Measurements from ENCODE around the gene MYCBP2.
"Not testable (repeated sequence)": the region's sequence is repeated elsewhere in the genome, so short reads cannot be mapped to it uniquely, and the experiment has no call there.

The MYCBP2 gene

GRCh38 chr13:77222909-77223308 lies 104.0 kb downstream of the MYCBP2 start:
- Mint-ChIP-seq H3K27me3 (no peaks in the 10 kb centered on the region), H3K4me3 (no peak overlapping the region), H3K4me1 (peaks cover 18% of the 10 kb centered on the region), H3K27ac (no peak overlapping the region), H3K9me3 (no peaks in the 10 kb centered on the region)
- ATAC-seq (no peak), DNase-seq (no peak)

GRCh38 chr13:77222000-77222690 lies 104.7 kb downstream of the MYCBP2 start:
- Mint-ChIP-seq H3K4me1 (peaks cover 18% of the 10 kb centered on the region), H3K9me3 (no peaks in the 10 kb centered on the region), H3K4me3 (no peak overlapping the region), H3K27me3 (no peaks in the 10 kb centered on the region), H3K27ac (peak overlapping the region in 1 of 2 donors; percentile 23)
- ATAC-seq (peak; percentile 55), DNase-seq (no peak)

GRCh38 chr13:77219401-77219800 lies 107.5 kb downstream of the MYCBP2 start:
- ATAC-seq, result no peak
- H3K4me1 Mint-ChIP-seq, result peaks cover 11% of the 10 kb centered on the region

GRCh38 chr13:77218274-77218673 lies 108.6 kb downstream of the MYCBP2 start:
- Mint-ChIP-seq H3K4me1 (peaks cover 8% of the 10 kb centered on the region), H3K4me3 (no peak overlapping the region), H3K9me3 (no peaks in the 10 kb centered on the region), H3K27ac (no peak overlapping the region), H3K27me3 (no peaks in the 10 kb centered on the region)
- ATAC-seq, result no peak
- DNase-seq, result no peak

More at GRCh38 chr13:77219401-77219800, 107.5 kb downstream of the MYCBP2 start:
- H3K27ac Mint-ChIP-seq, result no peak overlapping the region
- H3K9me3 Mint-ChIP-seq, result no peaks in the 10 kb centered on the region
- no peak overlapping the region for H3K4me3 Mint-ChIP-seq
- no peaks in the 10 kb centered on the region for H3K27me3 Mint-ChIP-seq
- no peak for DNase-seq

- H3K4me3 Mint-ChIP-seq, result no peak overlapping the region
- H3K27me3 Mint-ChIP-seq, result no peaks in the 10 kb centered on the region
- no peaks in the 10 kb centered on the region for H3K9me3 Mint-ChIP-seq
- no peaks in the 10 kb centered on the region for H3K4me1 Mint-ChIP-seq
- no peak for ATAC-seq
- no peak overlapping the region for H3K27ac Mint-ChIP-seq
- no peak for DNase-seq
Observed at GRCh38 chr13:77215543-77215942, 111.4 kb downstream of the MYCBP2 start.

GRCh38 chr13:77213644-77214043 lies 113.2 kb downstream of the MYCBP2 start:
- no peaks in the 10 kb centered on the region for H3K27me3 Mint-ChIP-seq
- no peaks in the 10 kb centered on the region for H3K9me3 Mint-ChIP-seq
- no peak for ATAC-seq
- H3K27ac Mint-ChIP-seq, result no peak overlapping the region
- no peak for DNase-seq
- H3K4me1 Mint-ChIP-seq, result no peaks in the 10 kb centered on the region
- no peak overlapping the region for H3K4me3 Mint-ChIP-seq

GRCh38 chr13:77207943-77208342 lies 119.0 kb downstream of the MYCBP2 start:
- no peak for ATAC-seq

GRCh38 chr13:77198995-77199394 lies 127.9 kb downstream of the MYCBP2 start:
- not testable (repeated sequence) for H3K27ac Mint-ChIP-seq, DNase-seq, H3K27me3 Mint-ChIP-seq, H3K9me3 Mint-ChIP-seq, H3K4me1 Mint-ChIP-seq, ATAC-seq, H3K4me3 Mint-ChIP-seq

More at GRCh38 chr13:77207943-77208342, 119.0 kb downstream of the MYCBP2 start:
- Mint-ChIP-seq H3K9me3 (no peaks in the 10 kb centered on the region), H3K4me3 (no peak overlapping the region), H3K27ac (peak overlapping the region in 1 of 2 donors; percentile 75), H3K4me1 (peaks cover 8% of the 10 kb centered on the region), H3K27me3 (no peaks in the 10 kb centered on the region)
- DNase-seq, result no peak

GRCh38 chr13:77196052-77196618 lies 130.8 kb downstream of the MYCBP2 start:
- no peak overlapping the region for H3K27ac Mint-ChIP-seq
- no peak for DNase-seq
- H3K4me1 Mint-ChIP-seq, result no peaks in the 10 kb centered on the region
- no peaks in the 10 kb centered on the region for H3K9me3 Mint-ChIP-seq
- no peaks in the 10 kb centered on the region for H3K27me3 Mint-ChIP-seq
- H3K4me3 Mint-ChIP-seq, result no peak overlapping the region
- peak; percentile 79 for ATAC-seq

GRCh38 chr13:77190349-77190958 lies 136.4 kb downstream of the MYCBP2 start:
- Mint-ChIP-seq H3K27me3 (no peaks in the 10 kb centered on the region), H3K4me3 (no peak overlapping the region), H3K27ac (no peak overlapping the region), H3K4me1 (no peaks in the 10 kb centered on the region), H3K9me3 (no peaks in the 10 kb centered on the region)
- ATAC-seq (no peak), DNase-seq (no peak)

- no peaks in the 10 kb centered on the region for H3K9me3 Mint-ChIP-seq
- H3K4me1 Mint-ChIP-seq, result peaks cover 7% of the 10 kb centered on the region
- DNase-seq (no peak), ATAC-seq (no peak)
- no peaks in the 10 kb centered on the region for H3K27me3 Mint-ChIP-seq
- no peak overlapping the region for H3K4me3 Mint-ChIP-seq
- no peak overlapping the region for H3K27ac Mint-ChIP-seq
Observed at GRCh38 chr13:77185721-77186120, 141.2 kb downstream of the MYCBP2 start.

- Mint-ChIP-seq H3K9me3 (no peaks in the 10 kb centered on the region), H3K27me3 (no peaks in the 10 kb centered on the region), H3K4me1 (peaks cover 7% of the 10 kb centered on the region), H3K4me3 (no peak overlapping the region), H3K27ac (no peak overlapping the region)
- peak; percentile 17 to 54 for DNase-seq
- ATAC-seq, result peak; percentile 100
Observed at GRCh38 chr13:77184455-77184854, 142.4 kb downstream of the MYCBP2 start.

- DNase-seq, result no peak
- Mint-ChIP-seq H3K9me3 (no peaks in the 10 kb centered on the region), H3K27me3 (no peaks in the 10 kb centered on the region), H3K27ac (no peak overlapping the region), H3K4me3 (no peak overlapping the region), H3K4me1 (peaks cover 7% of the 10 kb centered on the region)
- no peak for ATAC-seq
Observed at GRCh38 chr13:77180011-77180410, 146.9 kb downstream of the MYCBP2 start.

GRCh38 chr13:77177646-77178045 lies 149.2 kb downstream of the MYCBP2 start:
- no peak for DNase-seq
- Mint-ChIP-seq H3K4me1 (no peaks in the 10 kb centered on the region), H3K27me3 (no peaks in the 10 kb centered on the region), H3K4me3 (no peak overlapping the region), H3K27ac (no peak overlapping the region), H3K9me3 (no peaks in the 10 kb centered on the region)
- ATAC-seq, result no peak

GRCh38 chr13:77176350-77176749 lies 150.5 kb downstream of the MYCBP2 start:
- DNase-seq, result no peak
- no peak for ATAC-seq
- Mint-ChIP-seq H3K27me3 (no peaks in the 10 kb centered on the region), H3K27ac (no peak overlapping the region), H3K4me1 (no peaks in the 10 kb centered on the region), H3K4me3 (no peak overlapping the region), H3K9me3 (no peaks in the 10 kb centered on the region)

- Mint-ChIP-seq H3K4me1 (no peaks in the 10 kb centered on the region), H3K27ac (peak overlapping the region; percentile 2 to 10), H3K4me3 (no peak overlapping the region), H3K9me3 (no peaks in the 10 kb centered on the region), H3K27me3 (no peaks in the 10 kb centered on the region)
- ATAC-seq (no peak), DNase-seq (no peak)
Observed at GRCh38 chr13:77172650-77173049, 154.2 kb downstream of the MYCBP2 start.
